Ureter (tissue), 1 donor: ENCODE results near the gene TMA7. TPM values are rescaled to one million over a fixed set of nuclear protein-coding genes. Genes with fewer than 3 reads are reported as not detected.
A peak's percentile ranks its signal among the peaks of the same experiment; 100 is the strongest.
"Not testable (repeated sequence)": the region's sequence is repeated elsewhere in the genome, so short reads cannot be mapped to it uniquely, and the experiment has no call there.

Source experiments
- DNase-seq: peaks from one replicate; pipeline ENCODE4 v3.0.0-alpha.2; 2020; ENCODE audit warnings: low spot score
- total RNA-seq: library from RNA; stranded (reverse); gene quantifications from one replicate; pipeline ENCODE4 v1.2.4, GENCODE V29; 2023
- donor health status: DM: yes; HTN: yes; CAD: no.

Gene TMA7
- total RNA-seq, 1 donor from 2014 or later = 237 TPM

DNA sequence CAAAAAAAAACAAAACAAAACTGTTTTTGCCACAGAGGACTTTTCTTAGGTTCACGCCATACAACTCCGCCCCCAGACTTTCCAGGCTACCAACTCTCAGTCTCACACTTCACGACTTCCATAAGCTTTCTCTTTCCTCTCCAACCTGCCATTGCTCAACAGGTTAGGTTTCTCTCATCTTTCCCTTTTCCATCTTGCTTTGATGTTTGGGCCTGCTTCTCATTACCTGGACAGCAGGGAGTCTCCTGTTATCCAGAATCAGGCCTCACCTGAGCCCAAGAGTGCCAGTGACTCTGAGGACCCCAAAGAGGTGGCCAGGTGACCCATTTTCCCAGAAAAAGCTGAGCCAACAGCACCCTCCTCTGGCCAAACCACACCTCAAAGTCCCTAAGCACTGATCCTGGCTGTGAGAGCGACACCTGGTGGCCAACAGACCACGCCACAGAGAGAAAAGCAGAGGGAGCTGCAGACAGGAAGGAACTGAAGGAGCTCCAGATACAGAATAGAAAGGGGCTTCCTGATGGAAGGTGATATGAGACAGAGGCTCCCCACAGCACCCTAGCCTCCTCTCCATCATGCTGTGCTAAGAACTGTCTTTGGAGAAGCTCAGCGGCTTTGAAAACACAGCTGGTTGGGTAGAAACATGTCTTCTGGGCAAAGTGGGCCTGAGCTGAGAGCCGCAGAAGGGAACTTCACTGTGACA, 4.1 kb upstream of the TMA7 start:
- peak; percentile 89 for DNase-seq

DNA sequence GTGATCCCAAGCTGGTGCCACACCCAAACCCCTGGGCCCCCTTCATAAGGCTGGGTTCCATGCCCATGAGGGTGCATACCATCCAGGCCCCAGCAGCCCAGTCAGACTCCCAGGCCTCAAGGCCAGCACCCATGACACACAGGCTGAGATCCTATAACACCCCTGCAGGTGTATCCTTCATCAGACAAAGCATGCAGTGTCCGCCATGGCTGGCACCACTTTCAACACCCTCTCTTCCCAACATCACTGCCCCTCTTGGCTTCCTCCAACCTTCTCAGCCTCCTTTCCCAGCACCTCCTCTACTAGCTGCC, 3.6 kb upstream of the TMA7 start:
- peak; percentile 47 for DNase-seq

DNA sequence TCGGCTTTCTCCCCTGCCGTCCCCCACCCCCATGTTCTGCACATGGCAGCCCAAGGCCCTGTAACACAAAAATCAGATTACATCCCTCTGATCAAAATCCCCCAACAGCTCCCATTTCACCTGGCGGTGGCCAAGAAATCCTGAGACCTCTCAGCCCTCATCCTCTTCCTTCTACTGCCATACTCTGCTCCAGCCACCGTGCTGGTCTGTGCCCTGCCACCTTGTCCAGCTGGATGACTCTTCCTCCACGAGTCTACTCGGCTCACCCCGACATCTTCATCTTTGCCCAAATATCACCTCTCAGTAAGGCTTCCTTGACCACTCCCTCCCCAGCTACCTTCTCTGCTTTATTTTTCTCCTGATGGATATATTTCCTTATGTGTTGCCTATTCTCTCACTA, 3.2 kb upstream of the TMA7 start:
- no peak for DNase-seq

DNA sequence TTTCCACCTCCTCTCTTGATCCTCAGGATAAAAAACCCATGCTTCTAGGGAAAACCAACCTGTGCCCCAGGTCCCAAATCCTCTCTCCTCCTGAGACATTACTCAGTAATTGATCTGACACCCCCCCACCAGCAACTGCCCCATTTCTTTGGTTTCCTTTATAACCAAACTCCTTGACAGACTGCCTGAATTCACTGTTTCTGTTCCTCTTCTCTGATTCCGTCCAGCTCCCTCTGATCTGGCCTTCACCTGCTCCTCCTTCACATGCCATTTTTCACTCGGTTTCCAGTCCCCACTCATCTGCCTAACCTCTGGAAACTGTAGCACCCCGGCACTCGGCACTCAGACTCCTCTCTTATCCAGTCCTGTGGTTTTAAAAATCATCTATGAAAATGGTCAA, 2.2 kb upstream of the TMA7 start:
- DNase-seq = no peak

DNA sequence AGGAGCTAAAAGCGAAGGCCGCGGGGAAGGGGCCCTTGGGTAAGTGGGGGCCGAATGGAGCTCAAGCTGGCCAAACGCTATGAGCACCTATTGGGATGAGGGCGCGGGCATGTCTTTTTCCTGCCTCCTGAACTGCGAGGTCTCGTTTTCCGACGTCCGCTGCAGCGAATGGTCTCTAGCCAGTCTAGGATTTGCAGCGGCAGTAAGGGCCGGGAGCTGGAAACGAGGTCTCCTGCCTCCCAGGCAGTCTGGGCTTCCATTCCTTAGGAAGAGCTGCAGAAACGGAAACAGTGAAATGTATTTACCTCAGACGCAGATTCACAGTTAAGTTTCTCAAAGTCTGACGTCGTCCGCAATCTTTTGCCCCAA, 517 bp downstream of the TMA7 start:
- DNase-seq = peak; percentile 46

DNA sequence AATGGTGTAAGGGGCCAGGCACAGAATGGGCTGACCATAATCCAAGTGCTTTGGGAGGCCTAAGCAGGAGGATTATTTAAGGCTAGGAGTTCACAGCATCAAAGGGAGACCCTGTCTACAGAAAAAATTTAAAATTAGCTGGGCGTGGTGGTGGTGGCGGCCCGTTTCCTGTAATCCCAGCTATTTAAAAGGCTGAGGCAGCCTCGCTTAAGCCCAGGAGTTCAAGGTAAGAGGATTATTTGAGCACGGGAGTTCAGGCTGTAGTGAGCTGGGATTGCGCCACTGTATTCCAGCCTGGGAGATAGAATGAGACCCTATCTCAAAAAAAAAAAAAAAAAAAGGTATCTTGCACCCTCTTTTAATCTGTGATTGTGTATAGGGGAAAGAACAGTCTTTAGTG, 1.9 kb downstream of the TMA7 start:
- DNase-seq = no peak

DNA sequence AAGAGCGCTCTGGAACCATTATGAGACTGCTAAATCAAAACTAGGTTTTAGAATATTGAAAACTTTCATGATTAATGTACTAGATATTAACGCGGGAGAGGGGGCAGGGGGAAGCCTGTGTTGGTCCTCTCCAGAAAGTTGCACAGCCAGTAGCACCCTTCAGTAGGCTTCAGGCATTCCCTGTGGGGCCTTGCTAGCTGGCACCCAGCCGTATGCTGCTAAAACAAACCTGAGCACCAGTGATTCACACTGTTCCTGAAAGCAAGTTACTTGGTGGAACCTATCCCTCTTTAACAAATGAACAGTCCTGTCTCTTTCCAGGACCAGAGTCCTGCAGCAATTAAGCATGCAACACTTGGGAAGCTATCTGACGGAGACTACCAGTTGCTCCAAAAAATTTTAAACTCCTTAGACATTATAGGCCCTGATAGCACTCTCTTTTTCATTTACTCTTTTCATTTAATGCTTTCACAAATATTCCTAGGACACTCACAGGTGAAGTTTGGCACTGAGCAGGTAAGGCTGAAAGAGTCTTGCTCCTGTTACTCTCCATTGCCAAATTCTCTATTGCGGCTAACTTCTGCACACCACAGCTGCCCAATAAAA, 5.3 kb downstream of the TMA7 start:
- DNase-seq = no peak

DNA sequence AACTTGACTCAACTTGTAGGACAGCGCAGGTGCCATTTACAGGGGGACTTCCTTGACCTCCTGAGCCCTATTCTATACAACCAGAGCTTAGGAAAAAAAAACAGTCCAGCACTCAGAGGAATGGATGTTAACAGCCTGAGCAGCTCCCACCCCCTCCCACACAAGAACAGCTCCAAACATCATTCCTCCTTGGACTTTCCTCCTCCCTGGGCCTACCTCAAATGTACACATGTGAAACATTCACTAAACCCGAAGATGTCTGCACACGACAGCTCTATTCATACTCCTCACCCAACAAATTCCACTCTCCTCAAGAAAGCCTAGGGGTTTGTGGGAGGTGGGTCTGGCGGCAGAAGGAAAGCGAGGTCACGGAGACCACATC, 6.0 kb downstream of the TMA7 start:
- no peak for DNase-seq

DNA sequence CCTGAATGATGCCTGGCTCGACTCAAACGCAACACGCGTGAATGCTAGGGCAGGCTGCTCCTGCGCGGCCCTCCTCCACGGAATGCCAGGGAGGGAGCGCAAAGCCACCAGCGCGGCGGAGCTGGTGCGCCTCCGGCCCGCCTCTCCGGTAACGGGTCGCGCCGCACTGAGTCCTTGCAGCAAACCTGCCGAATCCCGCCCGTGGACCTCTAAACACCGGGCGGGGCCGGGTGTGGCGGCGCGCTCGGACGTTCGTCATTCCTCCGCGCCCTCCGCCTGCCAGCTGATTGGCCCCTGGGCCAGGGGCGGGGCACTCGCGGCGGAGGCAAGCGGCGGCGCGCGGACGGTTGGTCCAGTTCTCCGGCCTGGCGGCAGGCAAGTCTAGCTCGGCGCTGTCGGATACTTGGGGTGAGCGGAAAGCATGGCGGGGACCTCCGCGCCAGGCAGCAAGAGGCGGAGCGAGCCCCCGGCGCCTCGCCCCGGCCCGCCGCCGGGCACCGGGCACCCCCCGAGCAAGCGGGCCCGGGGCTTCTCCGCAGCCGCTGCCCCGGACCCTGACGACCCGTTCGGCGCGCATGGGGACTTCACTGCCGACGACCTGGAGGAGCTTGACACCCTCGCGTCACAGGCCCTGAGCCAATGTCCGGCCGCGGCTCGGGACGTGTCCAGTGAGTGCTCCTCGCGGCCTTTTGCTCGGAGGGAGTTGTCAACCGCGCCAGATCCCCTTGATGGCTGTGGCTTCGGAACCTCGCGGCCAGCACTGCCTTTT, 6.6 kb downstream of the TMA7 start, which contains the start of gene ATRIP:
TSS of gene ATRIP (plus strand) at position 313 of the 769 bp plus-strand sequence. CDS start at position 422, 109 bp downstream.
- peak; percentile 92 for DNase-seq

DNA sequence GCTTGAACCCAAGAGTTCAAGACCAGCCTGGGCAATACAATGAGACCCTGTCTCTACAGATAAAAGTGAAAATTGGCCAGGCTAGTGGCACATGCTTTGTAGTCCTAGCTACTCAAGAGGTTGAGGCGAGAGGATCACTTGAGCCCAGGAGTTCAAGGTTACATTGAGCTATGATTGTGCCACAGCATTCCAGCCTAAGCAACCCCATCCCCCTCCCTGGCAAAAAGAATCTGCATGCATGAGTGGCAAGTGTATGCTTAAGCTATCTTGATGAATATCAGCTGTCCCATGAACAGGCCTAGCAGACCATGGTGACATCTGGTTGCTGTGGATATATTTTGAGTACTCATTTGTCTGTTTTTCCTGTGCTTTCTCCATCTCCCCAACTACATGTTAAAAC, 11.2 kb downstream of the TMA7 start:
- DNase-seq = no peak

DNA sequence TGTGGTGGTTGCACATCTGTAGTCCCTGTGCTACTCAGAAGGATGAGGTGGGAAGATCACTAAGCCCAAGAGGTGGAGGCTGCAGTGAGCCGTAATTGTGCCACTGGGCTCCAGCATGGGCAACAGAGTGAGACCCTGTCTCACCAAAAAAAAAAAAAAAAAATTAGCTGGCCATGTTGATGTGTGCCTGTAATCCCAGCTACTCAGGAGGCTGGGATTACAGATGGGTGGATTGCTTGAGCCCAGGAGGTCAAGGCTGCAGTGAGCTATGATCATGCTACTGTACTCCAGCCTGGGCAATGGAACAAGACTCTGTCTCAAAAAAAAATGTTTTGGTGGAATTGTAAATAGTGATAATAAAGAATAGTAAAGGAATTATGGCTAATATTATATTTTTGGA, 16.4 kb downstream of the TMA7 start:
- no peak for DNase-seq

DNA sequence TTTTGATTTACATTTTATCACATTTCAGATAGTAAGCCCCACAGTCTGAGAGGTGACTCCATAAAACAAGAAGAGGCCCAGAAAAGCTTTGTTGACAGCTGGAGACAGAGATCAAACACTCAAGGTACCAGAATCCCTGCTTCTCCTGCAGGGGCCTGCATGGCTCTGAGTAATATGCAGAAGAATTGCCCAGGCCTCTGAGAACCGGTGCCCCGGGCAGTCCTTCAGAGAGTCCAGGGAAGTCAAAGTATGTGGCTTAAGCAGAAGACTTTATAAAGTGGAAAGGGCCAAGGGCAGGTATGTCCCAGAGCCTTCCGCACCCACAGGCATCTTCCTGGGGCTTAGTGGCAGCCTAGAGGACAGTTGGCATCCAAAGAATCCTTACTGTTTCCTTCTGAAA, 19.3 kb downstream of the TMA7 start:
- DNase-seq = no peak

DNA sequence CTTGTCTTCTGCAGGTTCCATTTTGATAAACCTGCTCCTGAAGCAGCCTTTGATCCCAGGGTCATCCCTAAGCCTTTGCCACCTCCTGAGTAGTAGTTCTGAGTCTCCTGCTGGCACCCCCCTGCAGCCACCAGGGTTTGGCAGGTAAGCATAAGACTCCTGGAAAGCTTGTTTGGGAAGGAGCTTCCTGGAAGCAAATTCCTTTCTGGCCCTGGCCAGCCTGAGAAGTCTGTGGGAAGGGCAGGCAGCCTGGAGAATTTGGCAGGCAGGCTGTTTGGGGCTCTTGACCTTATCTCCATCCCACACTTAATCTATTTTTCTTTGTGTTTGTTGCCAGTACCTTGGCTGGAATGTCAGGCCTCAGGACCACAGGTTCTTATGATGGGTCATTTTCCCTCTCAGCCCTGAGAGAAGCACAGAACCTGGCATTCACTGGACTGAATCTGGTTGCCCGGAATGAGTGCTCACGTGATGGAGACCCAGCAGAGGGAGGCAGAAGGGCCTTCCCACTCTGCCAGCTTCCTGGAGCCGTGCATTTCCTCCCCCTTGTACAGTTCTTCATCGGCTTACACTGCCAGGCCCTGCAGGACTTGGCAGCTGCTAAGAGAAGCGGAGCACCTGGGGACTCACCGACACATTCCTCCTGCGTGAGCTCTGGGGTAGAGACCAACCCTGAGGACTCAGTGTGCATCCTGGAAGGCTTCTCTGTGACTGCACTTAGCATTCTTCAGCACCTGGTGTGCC, 19.9 kb downstream of the TMA7 start:
- DNase-seq = no peak

DNA sequence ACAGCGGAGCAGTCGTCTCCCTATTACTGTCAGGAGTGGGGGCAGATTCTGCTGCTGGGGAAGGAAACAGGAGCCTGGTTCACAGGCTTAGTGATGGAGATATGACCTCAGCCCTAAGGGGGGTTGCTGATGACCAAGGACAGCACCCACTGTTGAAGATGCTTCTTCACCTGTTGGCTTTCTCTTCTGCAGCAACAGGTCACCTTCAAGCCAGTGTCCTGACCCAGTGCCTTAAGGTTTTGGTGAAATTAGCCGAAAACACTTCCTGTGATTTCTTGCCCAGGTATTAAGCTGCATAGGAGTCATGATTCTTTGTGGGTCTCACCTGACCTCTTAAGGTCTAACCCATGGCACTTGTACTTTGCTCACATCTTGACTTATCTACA, 20.5 kb downstream of the TMA7 start:
- no peak for DNase-seq

DNA sequence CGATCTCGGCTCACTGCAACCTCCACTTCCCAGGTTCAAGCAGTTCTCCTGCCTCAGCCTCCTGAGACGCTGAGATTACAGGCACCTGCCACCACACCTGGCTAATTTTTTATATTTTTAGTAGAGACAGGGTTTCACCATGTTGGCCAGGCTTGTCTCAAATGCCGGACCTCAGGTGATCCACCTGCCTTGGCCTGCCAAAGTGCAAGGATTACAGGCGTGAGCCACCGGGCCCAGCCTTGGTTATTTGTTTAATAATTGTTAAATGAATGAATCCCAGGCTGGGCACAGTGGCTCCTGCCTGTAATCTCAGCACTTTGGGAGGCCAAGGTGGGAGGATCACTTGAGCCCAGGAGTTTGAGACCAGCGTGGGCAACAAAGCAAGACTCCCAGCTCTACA, 21.7 kb downstream of the TMA7 start:
- not testable (repeated sequence) for DNase-seq

DNA sequence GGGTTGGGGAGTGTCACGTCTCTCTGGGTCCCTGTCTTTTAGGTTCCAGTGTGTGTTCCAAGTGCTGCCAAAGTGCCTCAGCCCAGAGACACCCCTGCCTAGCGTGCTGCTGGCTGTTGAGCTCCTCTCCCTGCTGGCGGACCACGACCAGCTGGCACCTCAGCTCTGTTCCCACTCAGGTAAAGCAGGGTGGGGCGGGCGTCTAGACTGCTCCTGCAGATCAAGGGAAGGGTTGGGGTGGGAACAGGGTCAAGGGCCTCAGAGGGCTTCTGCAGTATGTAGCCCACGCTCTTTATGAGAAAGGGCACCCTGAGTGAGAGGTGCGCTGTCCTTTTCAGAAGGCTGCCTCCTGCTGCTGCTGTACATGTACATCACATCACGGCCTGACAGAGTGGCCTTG, 23.6 kb downstream of the TMA7 start:
- DNase-seq = no peak

DNA sequence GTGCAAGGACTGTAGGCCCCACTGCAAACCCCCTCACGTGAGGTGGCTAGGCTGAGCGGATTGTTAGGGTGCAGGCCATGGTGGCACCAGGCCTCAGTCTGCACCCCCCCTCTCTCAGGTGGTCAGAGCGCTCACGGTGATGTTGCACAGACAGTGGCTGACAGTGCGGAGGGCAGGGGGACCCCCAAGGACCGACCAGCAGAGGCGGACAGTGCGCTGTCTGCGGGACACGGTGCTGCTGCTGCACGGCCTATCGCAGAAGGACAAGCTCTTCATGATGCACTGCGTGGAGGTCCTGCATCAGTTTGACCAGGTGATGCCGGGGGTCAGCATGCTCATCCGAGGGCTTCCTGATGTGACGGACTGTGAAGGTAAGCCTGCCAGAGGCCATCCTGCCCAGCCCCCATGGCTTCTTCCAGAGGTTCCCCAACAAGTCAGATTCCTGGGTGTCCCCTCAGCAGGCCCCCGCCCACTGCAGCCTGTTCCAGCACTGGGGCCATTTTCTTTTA, 24.7 kb downstream of the TMA7 start:
- DNase-seq = no peak

DNA sequence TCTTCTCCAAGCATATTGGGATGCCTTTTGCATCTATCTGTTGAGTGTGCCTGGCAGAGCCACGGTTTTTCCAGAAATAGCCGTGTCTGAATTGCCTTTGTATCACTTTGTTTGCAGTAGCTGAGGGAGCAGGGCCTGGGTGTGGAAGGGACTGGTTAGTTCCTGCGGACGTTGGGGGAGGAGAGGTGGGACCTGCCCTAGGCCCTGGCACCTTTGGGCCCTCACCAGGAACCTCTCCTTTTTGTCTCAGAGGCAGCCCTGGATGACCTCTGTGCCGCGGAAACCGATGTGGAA, 25.1 kb downstream of the TMA7 start:
- DNase-seq = no peak

DNA sequence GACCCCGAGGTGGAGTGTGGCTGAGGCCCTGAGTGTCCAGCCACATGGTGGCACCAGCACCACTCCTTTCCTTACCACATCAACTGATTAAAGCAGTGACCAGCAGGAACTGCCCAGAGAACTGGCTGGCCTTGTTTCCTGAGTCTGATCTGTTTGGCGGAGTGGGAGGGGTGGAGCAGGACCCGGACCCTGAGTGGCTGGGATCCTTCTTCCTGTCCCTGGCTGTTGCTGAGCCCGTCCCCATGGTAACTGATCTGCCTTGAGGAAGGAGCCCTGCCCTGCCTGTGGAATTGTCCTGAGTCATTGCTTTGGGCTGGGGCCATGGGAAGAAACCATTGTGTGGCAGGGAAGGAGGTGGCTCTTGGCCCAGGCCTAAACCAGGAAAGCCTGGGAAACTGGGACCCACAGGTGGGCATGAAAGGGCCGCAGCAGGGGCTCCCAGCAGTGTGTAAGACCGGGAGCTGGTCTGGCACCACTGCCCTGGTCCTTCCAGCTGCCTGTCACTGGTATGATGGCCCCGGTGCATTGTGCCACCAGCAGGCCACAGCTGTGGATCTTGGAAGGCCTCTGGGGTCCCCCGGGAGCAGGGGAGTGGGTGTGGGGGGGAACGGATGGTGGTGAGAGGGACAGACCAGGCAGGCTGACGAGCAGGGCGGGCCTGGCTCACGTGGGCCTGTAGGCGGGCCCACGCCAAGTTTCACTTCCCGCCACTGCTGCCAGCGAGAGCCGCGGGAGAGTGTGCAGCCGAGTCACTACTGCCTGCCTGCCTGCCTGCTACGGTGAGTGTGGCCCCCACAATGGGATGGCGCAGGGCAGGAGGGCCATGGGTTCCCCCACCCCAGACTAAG, 25.7 kb downstream of the TMA7 start:
- DNase-seq = peak; percentile 99

DNA sequence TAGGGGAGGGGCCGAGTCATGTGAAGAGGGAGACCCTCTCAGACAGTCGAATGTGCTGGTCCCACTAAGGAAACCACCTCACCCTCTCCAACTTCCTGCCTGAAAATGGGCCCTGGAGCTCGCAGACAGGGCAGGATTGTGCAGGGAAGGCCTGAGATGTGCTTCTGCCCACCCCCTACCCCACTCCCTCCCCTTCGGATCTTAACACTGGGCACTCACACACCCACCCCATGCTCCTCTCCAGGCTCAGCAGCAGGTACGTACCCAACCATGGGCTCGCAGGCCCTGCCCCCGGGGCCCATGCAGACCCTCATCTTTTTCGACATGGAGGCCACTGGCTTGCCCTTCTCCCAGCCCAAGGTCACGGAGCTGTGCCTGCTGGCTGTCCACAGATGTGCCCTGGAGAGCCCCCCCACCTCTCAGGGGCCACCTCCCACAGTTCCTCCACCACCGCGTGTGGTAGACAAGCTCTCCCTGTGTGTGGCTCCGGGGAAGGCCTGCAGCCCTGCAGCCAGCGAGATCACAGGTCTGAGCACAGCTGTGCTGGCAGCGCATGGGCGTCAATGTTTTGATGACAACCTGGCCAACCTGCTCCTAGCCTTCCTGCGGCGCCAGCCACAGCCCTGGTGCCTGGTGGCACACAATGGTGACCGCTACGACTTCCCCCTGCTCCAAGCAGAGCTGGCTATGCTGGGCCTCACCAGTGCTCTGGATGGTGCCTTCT, 26.5 kb downstream of the TMA7 start:
- peak; percentile 62 for DNase-seq

DNA sequence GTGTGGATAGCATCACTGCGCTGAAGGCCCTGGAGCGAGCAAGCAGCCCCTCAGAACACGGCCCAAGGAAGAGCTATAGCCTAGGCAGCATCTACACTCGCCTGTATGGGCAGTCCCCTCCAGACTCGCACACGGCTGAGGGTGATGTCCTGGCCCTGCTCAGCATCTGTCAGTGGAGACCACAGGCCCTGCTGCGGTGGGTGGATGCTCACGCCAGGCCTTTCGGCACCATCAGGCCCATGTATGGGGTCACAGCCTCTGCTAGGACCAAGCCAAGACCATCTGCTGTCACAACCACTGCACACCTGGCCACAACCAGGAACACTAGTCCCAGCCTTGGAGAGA, 27.0 kb downstream of the TMA7 start:
- DNase-seq = no peak
